ENCODE measurements around the gene IZUMO1R. TPM values are rescaled to one million over a fixed set of nuclear protein-coding genes. Genes with fewer than 3 reads are reported as not detected.

Gene IZUMO1R
- total RNA-seq, 1 experiment from 2014 or later = not detected

- ATAC-seq (no peak), DNase-seq (peak; percentile 14)
- intact Hi-C loops (cut with micrococcal nuclease) = no loop called here
- H3K4me1 ChIP-seq (ENCODE audit: insufficient read depth, low read length) = peaks cover 17% of the 10 kb centered on the region
- H3K27ac ChIP-seq (ENCODE audit: low read length) = no peak overlapping the region
- no peak overlapping the region for H3K9ac ChIP-seq (ENCODE audit: low read length)
- no peaks in the 10 kb centered on the region for H3F3A ChIP-seq (ENCODE audit: low read length, unreplicated experiment)
- no peaks in the 10 kb centered on the region for H3K79me2 ChIP-seq (ENCODE audit: low read length)
- no peak overlapping the region for H3K4me2 ChIP-seq (ENCODE audit: low read length)
- no TSS peak for BruUV-seq (replicated peaks)
- no peaks in the 10 kb centered on the region for H3K9me3 ChIP-seq (ENCODE audit: low read length)
- no peaks in the 10 kb centered on the region for H3K36me3 ChIP-seq (ENCODE audit: low read depth, low read length)
- H3K9me2 ChIP-seq (replicated peaks; ENCODE audit: low read length) = no peaks in the 10 kb centered on the region
- H4K20me1 ChIP-seq (ENCODE audit: low read length) = no peaks in the 10 kb centered on the region
- H3K4me3 ChIP-seq (ENCODE audit: low read length) = no peak overlapping the region
- ChIA-PET CTCF (no interaction called here), POLR2A (ENCODE audit: unreplicated experiment) (interaction anchor here (0.5 kb wide), 1 partner anchor 178 kb away, joined by 3 read pairs; no protein-coding TSS in a partner anchor)
- TF ChIP-seq EZH2phosphoT487 (IDR thresholded peaks at IDR 0.05; ENCODE audit: borderline replicate concordance, low read length) (no peak), EZH2 (IDR thresholded peaks at IDR 0.05; ENCODE audit: low read length, unreplicated experiment) (no peak)
- H2AFZ ChIP-seq (ENCODE audit: low read length) = no peak overlapping the region
- H3K27me3 ChIP-seq (ENCODE audit: low read length) = 0 out of 2 replicates have a peak, but pooled peaks cover 5% of the 10 kb centered on the region
Measured at GRCh38 chr11:94314064-94314463, 9.7 kb downstream of the IZUMO1R start.

GRCh38 chr11:94315664-94316063 lies 11.3 kb downstream of the IZUMO1R start:
- Histone ChIP-seq H3F3A (ENCODE audit: low read length, unreplicated experiment) (no peaks in the 10 kb centered on the region), H3K36me3 (ENCODE audit: low read depth, low read length) (no peaks in the 10 kb centered on the region), H3K9me3 (ENCODE audit: low read length) (no peaks in the 10 kb centered on the region), H3K27ac (ENCODE audit: low read length) (no peak overlapping the region), H2AFZ (ENCODE audit: low read length) (no peak overlapping the region), H4K20me1 (ENCODE audit: low read length) (no peaks in the 10 kb centered on the region), H3K9ac (ENCODE audit: low read length) (no peak overlapping the region), H3K9me2 (replicated peaks; ENCODE audit: low read length) (no peaks in the 10 kb centered on the region), H3K4me3 (ENCODE audit: low read length) (no peak overlapping the region), H3K27me3 (ENCODE audit: low read length) (0 out of 2 replicates have a peak, but pooled peaks cover 5% of the 10 kb centered on the region), H3K4me1 (ENCODE audit: insufficient read depth, low read length) (peaks cover 2% of the 10 kb centered on the region), H3K4me2 (ENCODE audit: low read length) (no peak overlapping the region), H3K79me2 (ENCODE audit: low read length) (no peaks in the 10 kb centered on the region)
- CTCF ChIA-PET = no interaction called here
- TF ChIP-seq EZH2phosphoT487 (IDR thresholded peaks at IDR 0.05; ENCODE audit: borderline replicate concordance, low read length) = no peak
- TF ChIP-seq, protein P1, sequence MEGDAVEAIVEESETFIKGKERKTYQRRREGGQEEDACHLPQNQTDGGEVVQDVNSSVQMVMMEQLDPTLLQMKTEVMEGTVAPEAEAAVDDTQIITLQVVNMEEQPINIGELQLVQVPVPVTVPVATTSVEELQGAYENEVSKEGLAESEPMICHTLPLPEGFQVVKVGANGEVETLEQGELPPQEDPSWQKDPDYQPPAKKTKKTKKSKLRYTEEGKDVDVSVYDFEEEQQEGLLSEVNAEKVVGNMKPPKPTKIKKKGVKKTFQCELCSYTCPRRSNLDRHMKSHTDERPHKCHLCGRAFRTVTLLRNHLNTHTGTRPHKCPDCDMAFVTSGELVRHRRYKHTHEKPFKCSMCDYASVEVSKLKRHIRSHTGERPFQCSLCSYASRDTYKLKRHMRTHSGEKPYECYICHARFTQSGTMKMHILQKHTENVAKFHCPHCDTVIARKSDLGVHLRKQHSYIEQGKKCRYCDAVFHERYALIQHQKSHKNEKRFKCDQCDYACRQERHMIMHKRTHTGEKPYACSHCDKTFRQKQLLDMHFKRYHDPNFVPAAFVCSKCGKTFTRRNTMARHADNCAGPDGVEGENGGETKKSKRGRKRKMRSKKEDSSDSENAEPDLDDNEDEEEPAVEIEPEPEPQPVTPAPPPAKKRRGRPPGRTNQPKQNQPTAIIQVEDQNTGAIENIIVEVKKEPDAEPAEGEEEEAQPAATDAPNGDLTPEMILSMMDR (conservative IDR thresholded peaks at IDR 0.05; ENCODE audit: low read depth, low read length) = no peak
- TF ChIP-seq EZH2 (IDR thresholded peaks at IDR 0.05; ENCODE audit: low read length, unreplicated experiment) = no peak
- intact Hi-C loops (cut with micrococcal nuclease) = no loop called here
- BruUV-seq (replicated peaks) = no TSS peak
- POLR2A ChIA-PET (ENCODE audit: unreplicated experiment) = no interaction called here
- no peak for ATAC-seq
- DNase-seq = peak; percentile 23

DNA sequence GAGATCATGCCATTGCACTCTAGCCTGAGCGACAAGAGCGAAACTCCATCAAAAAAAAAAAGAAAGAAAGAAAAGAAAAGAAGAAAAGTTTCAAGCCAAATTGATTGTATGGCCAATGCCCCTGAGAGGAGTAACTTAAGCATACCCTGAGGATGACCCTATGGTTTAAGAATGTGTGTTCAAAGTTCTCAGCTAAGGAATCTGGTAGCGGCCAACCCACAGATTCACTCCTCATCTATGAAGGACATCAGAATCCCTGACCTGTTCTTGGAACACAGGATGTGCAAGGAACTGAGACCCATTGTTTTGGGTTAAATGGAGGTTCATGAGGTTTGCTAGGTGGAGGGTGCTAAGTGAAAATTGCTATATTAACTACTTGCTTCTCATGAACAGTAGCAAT lies 18.1 kb downstream of the IZUMO1R start:
- Histone ChIP-seq H3K4me3 (ENCODE audit: low read length) (no peak overlapping the region), H3K27me3 (ENCODE audit: low read length) (no peaks in the 10 kb centered on the region), H3K36me3 (ENCODE audit: low read depth, low read length) (no peaks in the 10 kb centered on the region), H2AFZ (ENCODE audit: low read length) (no peak overlapping the region), H3K9me2 (replicated peaks; ENCODE audit: low read length) (no peaks in the 10 kb centered on the region), H3K4me2 (ENCODE audit: low read length) (no peak overlapping the region), H3F3A (ENCODE audit: low read length, unreplicated experiment) (no peaks in the 10 kb centered on the region), H3K9ac (ENCODE audit: low read length) (no peak overlapping the region), H3K79me2 (ENCODE audit: low read length) (no peaks in the 10 kb centered on the region), H4K20me1 (ENCODE audit: low read length) (no peaks in the 10 kb centered on the region), H3K9me3 (ENCODE audit: low read length) (no peaks in the 10 kb centered on the region), H3K4me1 (ENCODE audit: insufficient read depth, low read length) (no peaks in the 10 kb centered on the region), H3K27ac (ENCODE audit: low read length) (no peak overlapping the region)
- DNase-seq (no peak), ATAC-seq (no peak)
- POLR2A ChIA-PET (ENCODE audit: unreplicated experiment) = no interaction called here
- CTCF ChIA-PET = no interaction called here
- no TSS peak for BruUV-seq (replicated peaks)
- intact Hi-C loops (cut with micrococcal nuclease) = no loop called here
- no peak for TF ChIP-seq EZH2phosphoT487 (IDR thresholded peaks at IDR 0.05; ENCODE audit: borderline replicate concordance, low read length)
- TF ChIP-seq, protein P1 (conservative IDR thresholded peaks at IDR 0.05; ENCODE audit: low read depth, low read length) = no peak
